Fibroblast of gingiva (primary cell): ENCODE data around the gene EXOSC7.
A peak's percentile ranks its signal among the peaks of the same experiment; 100 is the strongest.

Experiments
- DNase-seq: peaks from one replicate; pipeline ENCODE4 v3.0.0-alpha.2; 2011; ENCODE audit warnings: low read depth

EXOSC7 gene

GRCh38 chr3:44993471-44994205 is 17.6 kb downstream of the EXOSC7 start:
- DNase-seq: peak; percentile 88

GRCh38 chr3:44995142-44995770 is 19.2 kb downstream of the EXOSC7 start:
- DNase-seq: peak; percentile 93

GRCh38 chr3:44996556-44996969 is 20.5 kb downstream of the EXOSC7 start:
- no peak for DNase-seq

GRCh38 chr3:44999782-45000181 is 23.7 kb downstream of the EXOSC7 start:
- DNase-seq: no peak

- DNase-seq: no peak
These were observed 24.8 kb downstream of the EXOSC7 start for GRCh38 chr3:45000823-45001222.

- no peak for DNase-seq
These were observed 25.7 kb downstream of the EXOSC7 start for GRCh38 chr3:45001738-45002137.

- DNase-seq: no peak
These were observed 26.2 kb downstream of the EXOSC7 start for GRCh38 chr3:45002139-45002660.

- DNase-seq: no peak
These were observed 26.7 kb downstream of the EXOSC7 start for GRCh38 chr3:45002720-45003119.

GRCh38 chr3:45003406-45003805 is 27.4 kb downstream of the EXOSC7 start:
- DNase-seq: no peak

GRCh38 chr3:45003859-45004258 is 27.8 kb downstream of the EXOSC7 start:
- DNase-seq: peak; percentile 39

- DNase-seq: no peak
These were observed 31.0 kb downstream of the EXOSC7 start for GRCh38 chr3:45007091-45007490.

- peak; percentile 72 for DNase-seq
These were observed 32.1 kb downstream of the EXOSC7 start for GRCh38 chr3:45008117-45008516.

- no peak for DNase-seq
These were observed 33.8 kb downstream of the EXOSC7 start for GRCh38 chr3:45009868-45010267.

- peak; percentile 91 for DNase-seq
These were observed 34.8 kb downstream of the EXOSC7 start for GRCh38 chr3:45010811-45011333.

GRCh38 chr3:45011756-45012508 is 35.9 kb downstream of the EXOSC7 start:
- DNase-seq: peak; percentile 95

GRCh38 chr3:45012577-45012976 is 36.5 kb downstream of the EXOSC7 start:
- no peak for DNase-seq

GRCh38 chr3:45016916-45017315 is 40.9 kb downstream of the EXOSC7 start:
- no peak for DNase-seq

GRCh38 chr3:45017821-45018220 is 41.8 kb downstream of the EXOSC7 start:
- DNase-seq: no peak

GRCh38 chr3:45020534-45020933 is 44.5 kb downstream of the EXOSC7 start:
- no peak for DNase-seq

GRCh38 chr3:45021524-45022297 is 45.7 kb downstream of the EXOSC7 start:
- no peak for DNase-seq

- DNase-seq: no peak
These were observed 47.6 kb downstream of the EXOSC7 start for GRCh38 chr3:45023675-45024074.
